ENCODE data around the gene IMMP2L.

Gene IMMP2L

GRCh38 chr7:110898516-110898915 lies 663.8 kb downstream of the IMMP2L start:
- no peak for DNase-seq

GRCh38 chr7:110897538-110897937 lies 664.8 kb downstream of the IMMP2L start:
- DNase-seq: no peak

- no peak for DNase-seq
Observed at GRCh38 chr7:110894111-110894510, 668.2 kb downstream of the IMMP2L start.

- DNase-seq: no peak
Observed at GRCh38 chr7:110891197-110891596, 671.1 kb downstream of the IMMP2L start.

GRCh38 chr7:110890101-110890500 lies 672.2 kb downstream of the IMMP2L start:
- no peak for DNase-seq

- no peak for DNase-seq
Observed at GRCh38 chr7:110889335-110889734, 673.0 kb downstream of the IMMP2L start.

- no peak for DNase-seq
Observed at GRCh38 chr7:110888641-110889040, 673.7 kb downstream of the IMMP2L start.

- DNase-seq: no peak
Observed at GRCh38 chr7:110885474-110885873, 676.8 kb downstream of the IMMP2L start.

GRCh38 chr7:110881721-110882120 lies 680.6 kb downstream of the IMMP2L start:
- no peak for DNase-seq

GRCh38 chr7:110880971-110881370 lies 681.3 kb downstream of the IMMP2L start:
- DNase-seq: no peak

- DNase-seq: no peak
Observed at GRCh38 chr7:110877016-110877415, 685.3 kb downstream of the IMMP2L start.

GRCh38 chr7:110875346-110875745 lies 686.9 kb downstream of the IMMP2L start:
- DNase-seq: no peak

- no peak for DNase-seq
Observed at GRCh38 chr7:110871856-110872255, 690.4 kb downstream of the IMMP2L start.

GRCh38 chr7:110870926-110871325 lies 691.4 kb downstream of the IMMP2L start:
- no peak for DNase-seq

GRCh38 chr7:110868458-110868857 lies 693.8 kb downstream of the IMMP2L start:
- DNase-seq: no peak

GRCh38 chr7:110867771-110868170 lies 694.5 kb downstream of the IMMP2L start:
- no peak for DNase-seq

GRCh38 chr7:110863258-110863657 lies 699.0 kb downstream of the IMMP2L start:
- DNase-seq: no peak

- DNase-seq: no peak
Observed at GRCh38 chr7:110861163-110861562, 701.1 kb downstream of the IMMP2L start.

GRCh38 chr7:110857106-110857505 lies 705.2 kb downstream of the IMMP2L start:
- no peak for DNase-seq

GRCh38 chr7:110856704-110857103 lies 705.6 kb downstream of the IMMP2L start:
- no peak for DNase-seq

- DNase-seq: peak; percentile 35
Observed at GRCh38 chr7:110854651-110855050, 707.6 kb downstream of the IMMP2L start.

GRCh38 chr7:110854166-110854565 lies 708.1 kb downstream of the IMMP2L start:
- no peak for DNase-seq

- DNase-seq: no peak
Observed at GRCh38 chr7:110853263-110853662, 709.0 kb downstream of the IMMP2L start.

- peak; percentile 16 for DNase-seq
Observed at GRCh38 chr7:110852156-110852940, 709.9 kb downstream of the IMMP2L start.

- no peak for DNase-seq
Observed at GRCh38 chr7:110850224-110850623, 712.1 kb downstream of the IMMP2L start.
